ENCODE measurements around the gene CELF1. TPM values are rescaled to one million over a fixed set of nuclear protein-coding genes. Genes with fewer than 3 reads are reported as not detected.
"Not testable (repeated sequence)": the region's sequence is repeated elsewhere in the genome, so short reads cannot be mapped to it uniquely, and the experiment has no call there.

The CELF1 gene
- total and polyA plus RNA-seq, 5 donors from 2014 or later: 30.8 to 124 (median 52.4) TPM

DNA sequence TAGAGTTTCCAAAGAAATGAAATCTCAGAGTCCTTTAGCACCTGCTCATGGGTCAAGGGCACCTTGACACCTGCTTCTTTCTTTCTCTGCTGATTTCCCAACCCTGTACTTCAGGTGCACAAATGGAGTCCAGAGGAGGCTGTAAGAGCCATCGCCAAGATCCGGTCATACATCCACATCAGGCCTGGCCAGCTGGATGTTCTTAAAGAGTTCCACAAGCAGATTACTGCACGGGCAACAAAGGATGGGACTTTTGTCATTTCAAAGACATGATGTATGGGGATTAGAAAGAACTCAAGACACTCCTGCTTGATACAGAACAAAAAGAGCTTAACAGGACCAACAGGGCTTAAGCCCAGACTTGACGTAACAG, 18.4 kb upstream of the CELF1 start:
- Mint-ChIP-seq H3K4me3 (peak overlapping the region in 2 of 4 donors; percentile 29 to 45), H3K36me3 (peaks cover 13% of the 10 kb centered on the region), H3K9me3 (no peaks in the 10 kb centered on the region), H3K27me3 (no peaks in the 10 kb centered on the region), H3K27ac (peak overlapping the region in 1 of 3 donors; percentile 54), H3K4me1 (peaks cover 11 to 39% (median 19%) of the 10 kb centered on the region in 4 donors)
- Histone ChIP-seq H3K9me3 (ENCODE audit: control insufficient read depth in 2 of 2, low read length in 2 of 2) (no peaks in the 10 kb centered on the region), H3K36me3 (ENCODE audit: control insufficient read depth, insufficient read depth, low read length) (peaks cover 42% of the 10 kb centered on the region), H3K27me3 (ENCODE audit: control insufficient read depth, insufficient read depth, low read length) (no peaks in the 10 kb centered on the region), H3K4me1 (ENCODE audit: control insufficient read depth, insufficient read depth, low read length, poor library complexity, severe bottlenecking) (peaks cover 5% of the 10 kb centered on the region), H3K4me3 (ENCODE audit: low read depth, low read length) (no peak overlapping the region), H3K27ac (ENCODE audit: insufficient read depth, low read length, poor library complexity, severe bottlenecking) (no peak overlapping the region)
- ATAC-seq (ENCODE audit: low read depth in 2 of 2) (no peak), DNase-seq (no peak)

DNA sequence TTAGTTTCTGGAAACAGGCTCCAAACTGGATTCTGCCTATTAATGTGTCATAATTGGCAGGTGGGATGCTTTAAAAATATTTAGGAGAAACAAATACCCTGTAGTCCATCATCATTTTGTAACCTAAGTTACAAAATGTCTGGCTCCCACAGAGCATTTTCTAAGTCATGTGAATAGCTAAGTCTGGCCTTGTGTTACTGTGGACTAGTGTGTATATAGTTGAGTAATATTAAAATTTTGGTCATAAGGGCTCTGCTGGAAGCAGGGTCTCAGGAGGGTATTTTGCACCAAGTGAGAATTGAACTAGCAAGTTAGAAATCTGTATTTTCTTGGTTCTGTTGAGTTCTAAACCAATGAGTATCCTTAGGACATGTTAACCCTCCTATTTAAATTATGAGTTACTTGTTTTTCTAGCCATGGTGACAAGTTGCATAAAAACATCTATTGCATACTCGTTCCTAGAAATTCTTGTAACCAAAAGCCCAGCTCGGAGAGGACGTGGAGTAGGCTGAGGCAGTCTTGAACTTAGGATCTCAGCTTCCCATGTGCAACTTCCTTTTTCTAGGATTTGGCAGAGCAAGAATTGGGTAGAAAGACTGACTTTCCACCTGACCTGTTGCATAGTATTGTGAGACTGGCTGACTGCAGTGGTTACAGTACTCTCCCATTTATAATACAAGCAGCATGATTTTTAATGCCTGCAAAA, 17.9 kb upstream of the CELF1 start:
- H3K27ac Mint-ChIP-seq: peak overlapping the region in 2 of 3 donors; percentile 5 to 54

DNA sequence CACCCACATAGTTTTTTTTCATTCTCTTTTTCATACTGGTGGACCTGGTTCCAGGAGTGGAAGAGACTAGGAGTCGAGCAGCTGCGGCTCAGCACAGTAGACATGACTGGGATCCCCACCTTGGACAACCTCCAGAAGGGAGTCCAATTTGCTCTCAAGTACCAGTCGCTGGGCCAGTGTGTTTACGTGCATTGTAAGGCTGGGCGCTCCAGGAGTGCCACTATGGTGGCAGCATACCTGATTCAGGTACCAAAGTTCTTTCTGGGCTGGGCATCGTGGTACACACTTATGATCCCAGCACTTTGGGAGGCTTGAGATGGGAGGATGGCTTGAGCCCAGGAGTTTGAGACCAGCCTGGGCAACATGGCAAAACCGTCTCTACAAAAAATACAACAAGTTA, 16.7 kb upstream of the CELF1 start:
- H3K27me3 Mint-ChIP-seq: no peaks in the 10 kb centered on the region
- H3K36me3 ChIP-seq (ENCODE audit: control insufficient read depth, insufficient read depth, low read length): peaks cover 37% of the 10 kb centered on the region
- no peaks in the 10 kb centered on the region for H3K27me3 ChIP-seq (ENCODE audit: control insufficient read depth, insufficient read depth, low read length)
- peaks cover 11 to 39% (median 19%) of the 10 kb centered on the region in 4 donors for H3K4me1 Mint-ChIP-seq
- H3K4me1 ChIP-seq (ENCODE audit: control insufficient read depth, insufficient read depth, low read length, poor library complexity, severe bottlenecking): peaks cover 16% of the 10 kb centered on the region
- ATAC-seq (ENCODE audit: low read depth in 2 of 2) (no peak), DNase-seq (no peak)
- no peaks in the 10 kb centered on the region for H3K9me3 ChIP-seq (ENCODE audit: control insufficient read depth in 2 of 2, low read length in 2 of 2)
- H3K4me3 ChIP-seq (ENCODE audit: low read depth, low read length): no peak overlapping the region
- no peaks in the 10 kb centered on the region for H3K9me3 Mint-ChIP-seq
- no peak overlapping the region for H3K27ac ChIP-seq (ENCODE audit: insufficient read depth, low read length, poor library complexity, severe bottlenecking)
- peak overlapping the region in 1 of 4 donors; percentile 3 for H3K4me3 Mint-ChIP-seq
- H3K27ac Mint-ChIP-seq: peak overlapping the region in 1 of 3 donors; percentile 67
- H3K36me3 Mint-ChIP-seq: peaks cover 13% of the 10 kb centered on the region

More for the DNA sequence above, 17.9 kb upstream of the CELF1 start:
- Histone ChIP-seq H3K36me3 (ENCODE audit: control insufficient read depth, insufficient read depth, low read length) (peaks cover 41% of the 10 kb centered on the region), H3K9me3 (ENCODE audit: control insufficient read depth in 2 of 2, low read length in 2 of 2) (no peaks in the 10 kb centered on the region), H3K27ac (ENCODE audit: insufficient read depth, low read length, poor library complexity, severe bottlenecking) (no peak overlapping the region), H3K4me1 (ENCODE audit: control insufficient read depth, insufficient read depth, low read length, poor library complexity, severe bottlenecking) (peaks cover 9% of the 10 kb centered on the region), H3K4me3 (ENCODE audit: low read depth, low read length) (no peak overlapping the region), H3K27me3 (ENCODE audit: control insufficient read depth, insufficient read depth, low read length) (no peaks in the 10 kb centered on the region)
- H3K36me3 Mint-ChIP-seq: peaks cover 13% of the 10 kb centered on the region
- H3K27me3 Mint-ChIP-seq: no peaks in the 10 kb centered on the region
- peaks cover 11 to 41% (median 20%) of the 10 kb centered on the region in 4 donors for H3K4me1 Mint-ChIP-seq
- peak overlapping the region in 2 of 4 donors; percentile 29 to 45 for H3K4me3 Mint-ChIP-seq
- H3K9me3 Mint-ChIP-seq: no peaks in the 10 kb centered on the region
- no peak for ATAC-seq (ENCODE audit: low read depth in 2 of 2)
- no peak for DNase-seq

DNA sequence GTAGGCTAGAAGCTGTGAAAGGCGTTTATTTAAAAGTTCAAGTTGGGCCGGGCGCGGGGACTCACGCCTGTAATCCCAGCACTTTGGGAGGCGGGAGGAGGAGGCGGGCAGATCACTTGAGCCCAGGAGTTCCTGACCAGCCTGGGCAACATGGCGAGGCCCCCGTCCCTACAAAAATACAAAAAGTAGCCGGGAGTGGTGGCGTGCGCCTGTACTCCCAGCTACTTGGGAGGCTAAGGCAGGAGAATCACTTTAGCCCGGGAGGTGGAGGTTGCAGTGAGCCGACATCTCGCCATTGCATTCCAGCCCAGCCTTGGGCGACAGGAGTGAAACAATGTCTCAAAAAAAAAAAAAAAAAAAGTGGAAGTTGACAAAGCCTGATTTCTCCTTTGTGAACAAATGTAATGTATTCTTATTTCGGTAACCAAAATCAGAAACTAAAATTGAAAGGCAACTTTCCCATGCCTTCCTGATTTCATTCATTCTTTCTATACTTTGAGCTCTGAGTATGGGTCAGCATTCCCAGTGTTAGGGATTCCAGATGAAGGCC, 13.3 kb upstream of the CELF1 start:
- no peaks in the 10 kb centered on the region for H3K27me3 ChIP-seq (ENCODE audit: control insufficient read depth, insufficient read depth, low read length)
- H3K9me3 ChIP-seq (ENCODE audit: control insufficient read depth in 2 of 2, low read length in 2 of 2): no peaks in the 10 kb centered on the region
- H3K36me3 ChIP-seq (ENCODE audit: control insufficient read depth, insufficient read depth, low read length): peaks cover 10% of the 10 kb centered on the region
- Mint-ChIP-seq H3K27ac (peak overlapping the region; percentile 80 to 92 (median 80)), H3K36me3 (no peaks in the 10 kb centered on the region), H3K27me3 (no peaks in the 10 kb centered on the region), H3K4me3 (peak overlapping the region; percentile 84 to 97 (median 88)), H3K4me1 (peaks cover 9 to 41% (median 19%) of the 10 kb centered on the region in 4 donors), H3K9me3 (no peaks in the 10 kb centered on the region)
- H3K27ac ChIP-seq (ENCODE audit: insufficient read depth, low read length, poor library complexity, severe bottlenecking): peak overlapping the region; percentile 63
- DNase-seq (peak in 1 of 3 donors; percentile 35), ATAC-seq (ENCODE audit: low read depth in 2 of 2) (no peak)
- peaks cover 20% of the 10 kb centered on the region for H3K4me1 ChIP-seq (ENCODE audit: control insufficient read depth, insufficient read depth, low read length, poor library complexity, severe bottlenecking)
- H3K4me3 ChIP-seq (ENCODE audit: low read depth, low read length): peak overlapping the region; percentile 64

DNA sequence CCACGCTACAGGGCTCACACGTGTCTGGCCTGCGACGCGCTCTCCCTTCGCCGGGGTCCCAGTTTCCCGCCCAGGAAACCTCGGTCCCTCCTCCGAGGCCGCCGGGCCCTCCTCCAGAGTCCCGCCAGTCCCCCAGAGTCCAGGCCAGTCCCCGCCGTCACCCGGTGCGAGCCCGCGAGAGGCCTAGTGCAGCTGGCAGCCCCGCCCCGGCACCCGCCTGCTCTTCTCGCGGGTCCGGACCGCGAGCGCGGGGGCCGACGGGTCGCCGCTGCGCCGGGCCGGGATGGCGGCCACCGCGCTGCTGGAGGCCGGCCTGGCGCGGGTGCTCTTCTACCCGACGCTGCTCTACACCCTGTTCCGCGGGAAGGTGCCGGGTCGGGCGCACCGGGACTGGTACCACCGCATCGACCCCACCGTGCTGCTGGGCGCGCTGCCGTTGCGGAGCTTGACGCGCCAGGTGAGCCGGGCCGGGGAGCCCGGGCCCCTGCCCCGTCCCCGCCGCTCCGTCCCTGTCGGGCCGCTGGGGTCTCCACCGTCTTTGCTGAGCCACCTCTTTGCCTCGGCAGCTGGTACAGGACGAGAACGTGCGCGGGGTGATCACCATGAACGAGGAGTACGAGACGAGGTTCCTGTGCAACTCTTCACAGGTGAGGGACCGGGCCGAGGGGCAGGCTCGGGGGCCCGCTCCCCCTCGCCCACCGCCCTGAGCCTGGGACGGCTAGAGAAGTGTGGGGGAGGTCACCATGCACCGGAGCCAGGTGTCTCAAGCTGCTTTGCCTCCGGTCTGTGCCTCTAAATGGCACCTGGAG, 12.6 kb upstream of the CELF1 start, which contains the start of gene PTPMT1:
PTPMT1 (plus strand) TSS at position 260 of the 809 bp plus-strand sequence; CDS start at position 284, 24 bp downstream.
- Histone ChIP-seq H3K27ac (ENCODE audit: insufficient read depth, low read length, poor library complexity, severe bottlenecking) (peak within 1 kb of the TSS; percentile 63), H3K9me3 (ENCODE audit: control insufficient read depth in 2 of 2, low read length in 2 of 2) (no peaks in the 10 kb centered on the region), H3K27me3 (ENCODE audit: control insufficient read depth, insufficient read depth, low read length) (no peaks in the 10 kb centered on the region), H3K36me3 (ENCODE audit: control insufficient read depth, insufficient read depth, low read length) (peaks cover 4% of the 10 kb centered on the region), H3K4me1 (ENCODE audit: control insufficient read depth, insufficient read depth, low read length, poor library complexity, severe bottlenecking) (peaks cover 20% of the 10 kb centered on the region), H3K4me3 (ENCODE audit: low read depth, low read length) (peak within 1 kb of the TSS; percentile 64)
- no peaks in the 10 kb centered on the region for H3K9me3 Mint-ChIP-seq
- peak within 1 kb of the TSS; percentile 84 to 97 (median 88) for H3K4me3 Mint-ChIP-seq
- peak within 1 kb of the TSS; percentile 80 to 92 (median 80) for H3K27ac Mint-ChIP-seq
- peak; percentile 47 to 78 (median 59) for DNase-seq
- no peaks in the 10 kb centered on the region for H3K27me3 Mint-ChIP-seq
- H3K36me3 Mint-ChIP-seq: no peaks in the 10 kb centered on the region
- ATAC-seq (ENCODE audit: low read depth in 2 of 2): peak; percentile 83 to 85
- peaks cover 9 to 38% (median 15%) of the 10 kb centered on the region in 4 donors for H3K4me1 Mint-ChIP-seq

DNA sequence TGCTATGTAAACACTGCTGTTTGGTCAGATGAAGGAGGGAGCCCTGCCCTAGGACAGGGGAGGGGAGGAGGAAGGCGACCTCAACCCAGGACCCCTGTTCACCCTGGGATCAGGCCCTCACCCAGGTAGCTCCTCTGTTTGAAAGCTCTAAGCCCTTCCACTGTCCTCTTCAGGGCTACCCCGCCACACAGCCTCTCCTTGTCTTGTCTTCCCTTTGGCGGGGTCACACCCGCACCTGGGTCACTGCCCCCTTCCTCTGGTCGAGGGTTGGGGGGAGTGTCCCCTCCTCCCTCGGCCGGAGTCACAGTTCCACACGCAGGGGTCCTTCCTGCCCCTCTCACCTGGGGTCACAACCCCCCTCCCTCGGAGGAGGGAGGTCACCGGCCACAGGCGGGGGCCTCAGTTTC, 12.0 kb upstream of the CELF1 start:
- DNase-seq (no peak), ATAC-seq (ENCODE audit: low read depth in 2 of 2) (no peak)
- peaks cover 12 to 38% (median 14%) of the 10 kb centered on the region in 4 donors for H3K4me1 Mint-ChIP-seq
- H3K4me3 ChIP-seq (ENCODE audit: low read depth, low read length): peak overlapping the region; percentile 53
- H3K27me3 Mint-ChIP-seq: no peaks in the 10 kb centered on the region
- no peaks in the 10 kb centered on the region for H3K9me3 Mint-ChIP-seq
- peak overlapping the region; percentile 67 to 80 (median 71) for H3K27ac Mint-ChIP-seq
- H3K4me3 Mint-ChIP-seq: peak overlapping the region; percentile 84 to 89 (median 86)
- no peaks in the 10 kb centered on the region for H3K27me3 ChIP-seq (ENCODE audit: control insufficient read depth, insufficient read depth, low read length)
- H3K36me3 Mint-ChIP-seq: no peaks in the 10 kb centered on the region
- H3K36me3 ChIP-seq (ENCODE audit: control insufficient read depth, insufficient read depth, low read length): peaks cover 4% of the 10 kb centered on the region
- H3K4me1 ChIP-seq (ENCODE audit: control insufficient read depth, insufficient read depth, low read length, poor library complexity, severe bottlenecking): peaks cover 20% of the 10 kb centered on the region
- peak overlapping the region; percentile 63 for H3K27ac ChIP-seq (ENCODE audit: insufficient read depth, low read length, poor library complexity, severe bottlenecking)
- H3K9me3 ChIP-seq (ENCODE audit: control insufficient read depth in 2 of 2, low read length in 2 of 2): no peaks in the 10 kb centered on the region

DNA sequence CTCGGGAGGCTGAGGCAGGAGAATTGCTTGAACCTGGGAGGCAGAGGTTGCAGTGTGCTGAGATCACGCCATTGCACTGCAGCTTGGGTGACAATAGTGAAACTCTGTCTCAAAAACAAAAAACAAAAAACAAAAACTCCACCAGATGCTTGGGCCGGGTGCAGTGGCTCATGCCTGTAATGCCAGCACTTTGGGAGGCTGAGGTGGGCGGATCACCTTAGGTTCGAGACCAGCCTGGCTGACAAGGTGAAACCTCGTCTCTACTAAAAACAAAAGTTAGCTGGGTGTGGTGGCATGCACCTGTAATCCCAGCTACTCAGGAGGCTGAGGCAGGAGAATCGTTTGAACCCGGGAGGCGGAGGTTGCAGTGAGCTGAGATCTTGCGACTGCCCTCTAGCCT, 11.4 kb upstream of the CELF1 start:
- not testable (repeated sequence) for H3K36me3 ChIP-seq (ENCODE audit: control insufficient read depth, insufficient read depth, low read length); H3K9me3 ChIP-seq (ENCODE audit: control insufficient read depth in 2 of 2, low read length in 2 of 2); H3K36me3 Mint-ChIP-seq; H3K27ac ChIP-seq (ENCODE audit: insufficient read depth, low read length, poor library complexity, severe bottlenecking); H3K9me3 Mint-ChIP-seq; H3K27me3 Mint-ChIP-seq; DNase-seq; H3K4me3 ChIP-seq (ENCODE audit: low read depth, low read length); H3K27me3 ChIP-seq (ENCODE audit: control insufficient read depth, insufficient read depth, low read length); ATAC-seq (ENCODE audit: low read depth in 2 of 2)
- peak overlapping the region in 2 of 3 donors; percentile 36 to 80 for H3K27ac Mint-ChIP-seq
- H3K4me1 ChIP-seq (ENCODE audit: control insufficient read depth, insufficient read depth, low read length, poor library complexity, severe bottlenecking): peaks cover 20% of the 10 kb centered on the region
- H3K4me1 Mint-ChIP-seq: peaks cover 12 to 34% (median 14%) of the 10 kb centered on the region in 4 donors
- H3K4me3 Mint-ChIP-seq: peak overlapping the region; percentile 60 to 89 (median 68)

All from CD4-positive, CD25-positive, alpha-beta regulatory T cell (primary cell).